CD4-positive, alpha-beta T cell (primary cell): ENCODE results near the gene CHST10. TPM values are rescaled to one million over a fixed set of nuclear protein-coding genes. Genes with fewer than 3 reads are reported as not detected.

ENCODE experiments used
- ATAC-seq: fragments of 200-7000 bp; cut with Tn5 transposase; one replicate; pipeline ENCODE4 v1.10.0; 2022; ENCODE audit warnings: mild to moderate bottlenecking; ENCODE audit not compliant: poor library complexity
- CTCF ChIA-PET: fragments of 350-600 bp; sonication (Branson Sonifier 250); formaldehyde crosslinking; loops from one replicate; lab custom pipeline; 2021; ENCODE audit warnings: antibody characterized with exemption, inconsistent platforms; lab: Charles Lee
- POLR2A ChIA-PET: fragments of 350-600 bp; sonication (Branson Sonifier 250); formaldehyde crosslinking; loops from one replicate; lab custom pipeline; 2021; ENCODE audit warnings: antibody characterized with exemption, inconsistent platforms; lab: Charles Lee
- DNase-seq, 14 experiments: peaks; one replicate each; pipeline ENCODE4 v3.0.0-alpha.2; 2013 to 2020; ENCODE audit warnings: mixed read lengths in 2 of 14
- H3K27ac ChIP-seq, 2 donors: one replicate each; pipeline versions ENCODE4 v1.5.1 to v1.7.0; 2013; ENCODE audit warnings: low read length in 2 of 2, low read depth in 1 of 2, mild to moderate bottlenecking in 1 of 2
- H3K27me3 ChIP-seq, 2 experiments: 1 replicate in 1 of 2; 2 replicates in 1 of 2; pipeline versions ENCODE4 v1.6.1 to v1.7.0; 2013; ENCODE audit warnings: low read length in 2 of 2, control low read depth in 1 of 2, mild to moderate bottlenecking in 1 of 2, moderate library complexity in 1 of 2; ENCODE audit not compliant: insufficient read depth in 2 of 2, control insufficient read depth in 1 of 2
- H3K36me3 ChIP-seq: one replicate; pipeline ENCODE4 v1.6.1; 2013; ENCODE audit warnings: low read length, control low read depth; ENCODE audit not compliant: insufficient read depth
- H3K4me1 ChIP-seq: one replicate; pipeline ENCODE4 v1.6.1; 2013; ENCODE audit warnings: low read length, control low read depth; ENCODE audit not compliant: insufficient read depth
- H3K4me3 ChIP-seq: one replicate; pipeline ENCODE4 v1.5.1; 2013; ENCODE audit warnings: mild to moderate bottlenecking, low read length, moderate library complexity
- H3K9me3 ChIP-seq, 2 experiments: 1 replicate in 1 of 2; 2 replicates in 1 of 2; pipeline versions ENCODE4 v1.6.1 to v1.7.0; 2013; ENCODE audit warnings: low read length in 2 of 2, mild to moderate bottlenecking in 2 of 2, control low read depth in 1 of 2, moderate library complexity in 1 of 2; ENCODE audit not compliant: control insufficient read depth in 1 of 2, insufficient read depth in 1 of 2
- H3K27ac Mint-ChIP-seq: one replicate; pipeline ENCODE4 v1.8.0; 2020; ENCODE audit warnings: mixed read lengths
- H3K27me3 Mint-ChIP-seq: one replicate; pipeline ENCODE4 v1.8.0; 2021; ENCODE audit warnings: mixed read lengths
- H3K36me3 Mint-ChIP-seq: one replicate; pipeline ENCODE4 v1.8.0; 2021; ENCODE audit warnings: low read depth, mixed read lengths
- H3K4me1 Mint-ChIP-seq: one replicate; pipeline ENCODE4 v1.8.0; 2021; ENCODE audit warnings: low read depth, mixed read lengths
- H3K4me3 Mint-ChIP-seq: one replicate; pipeline ENCODE4 v1.8.0; 2020; ENCODE audit warnings: mild to moderate bottlenecking, mixed read lengths
- H3K9me3 Mint-ChIP-seq: one replicate; pipeline ENCODE4 v1.8.0; 2020; ENCODE audit warnings: mixed read lengths
- CTCF ChIP-seq: fragments of 200-600 bp; IDR thresholded peaks from one replicate; pipeline ENCODE4 v1.8.0; 2022; ENCODE audit warnings: antibody characterized with exemption, mild to moderate bottlenecking
- intact Hi-C, 2 experiments: fragments of 100-400 bp; cut with DNase I in 1 of 2; cut with micrococcal nuclease in 1 of 2; formaldehyde crosslinking; loops; one replicate each; pipeline versions ENCODE4 v1.15.1 to v1.9.0; 2023 to 2025; cut with DNase I, micrococcal nuclease
- total RNA-seq, 174 experiments: library from RNA in 2 of 174; stranded (reverse) in 2 of 174; gene quantifications; one replicate each; pipeline ENCODE4 v1.2.3 and lab custom pipeline; 2021 to 2026

The CHST10 gene
- total RNA-seq, 2 experiments from 2014 or later: 1.5 to 1.9 TPM

DNA sequence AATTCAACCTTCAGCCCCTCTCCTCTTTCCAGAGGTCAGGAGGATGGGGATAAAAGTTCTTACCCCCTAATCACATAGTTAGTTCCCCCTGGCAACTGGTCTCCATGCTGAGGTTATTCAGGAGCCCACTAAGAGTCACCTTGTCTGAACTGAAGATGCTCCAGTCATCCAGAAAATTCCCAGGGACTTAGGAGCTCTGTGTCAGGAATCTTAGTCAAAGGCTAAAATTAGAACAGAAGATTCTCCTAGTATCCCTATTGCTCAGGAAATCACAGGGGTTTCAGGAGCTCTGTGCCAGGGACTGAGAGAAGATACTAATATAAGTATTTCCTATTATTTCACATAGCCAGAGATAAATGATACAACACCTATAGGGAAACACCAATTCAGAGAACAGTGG is 57.9 kb downstream of the CHST10 start:
- H3K27ac ChIP-seq: no peak overlapping the region
- TF ChIP-seq CTCF: no peak
- H3K4me1 Mint-ChIP-seq: no peaks in the 10 kb centered on the region
- H3K4me1 ChIP-seq: no peaks in the 10 kb centered on the region
- CTCF ChIA-PET: no interaction called here
- no peaks in the 10 kb centered on the region for H3K36me3 Mint-ChIP-seq
- peaks cover 3% of the 10 kb centered on the region for H3K9me3 Mint-ChIP-seq
- intact Hi-C loops: no loop called here
- no peak for DNase-seq
- peaks cover 29% of the 10 kb centered on the region for H3K27me3 Mint-ChIP-seq
- no peak overlapping the region for H3K4me3 ChIP-seq
- H3K9me3 ChIP-seq: peaks cover 7 to 8% of the 10 kb centered on the region in 2 experiments
- no peaks in the 10 kb centered on the region for H3K36me3 ChIP-seq
- peaks cover 0 to 7% of the 10 kb centered on the region in 2 experiments for H3K27me3 ChIP-seq
- H3K27ac Mint-ChIP-seq: no peak overlapping the region
- POLR2A ChIA-PET: no interaction called here
- H3K4me3 Mint-ChIP-seq: no peak overlapping the region
- no peak for ATAC-seq

DNA sequence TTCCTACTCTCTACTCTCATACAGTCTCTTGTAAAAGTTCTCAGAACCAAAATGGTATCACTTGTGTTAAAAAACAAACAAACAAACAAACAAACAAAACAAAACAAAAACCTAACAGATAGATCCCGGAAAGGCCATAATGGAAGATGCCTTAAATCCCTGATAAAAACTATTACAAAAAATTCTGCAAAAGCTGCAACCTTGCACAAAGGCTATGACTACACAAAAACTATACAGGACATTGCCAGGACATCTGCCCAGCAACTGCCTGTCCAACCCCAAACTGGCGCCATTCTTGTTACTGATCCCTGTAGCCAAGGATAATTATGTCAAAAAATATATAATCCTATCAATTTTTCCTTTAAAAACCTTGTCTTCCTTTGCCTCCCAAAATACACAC is 58.9 kb downstream of the CHST10 start:
- POLR2A ChIA-PET: no interaction called here
- Mint-ChIP-seq H3K36me3 (no peaks in the 10 kb centered on the region), H3K27me3 (peaks cover 39% of the 10 kb centered on the region), H3K4me1 (no peaks in the 10 kb centered on the region), H3K9me3 (peaks cover 3% of the 10 kb centered on the region), H3K27ac (no peak overlapping the region), H3K4me3 (no peak overlapping the region)
- ATAC-seq: no peak
- no peak for TF ChIP-seq CTCF
- Histone ChIP-seq H3K27ac (no peak overlapping the region), H3K9me3 (peaks cover 7 to 8% of the 10 kb centered on the region in 2 experiments), H3K36me3 (no peaks in the 10 kb centered on the region), H3K27me3 (peaks cover 0 to 7% of the 10 kb centered on the region in 2 experiments), H3K4me3 (no peak overlapping the region), H3K4me1 (no peaks in the 10 kb centered on the region)
- intact Hi-C loops: no loop called here
- CTCF ChIA-PET: no interaction called here
- no peak for DNase-seq

- TF ChIP-seq CTCF: no peak
- no peaks in the 10 kb centered on the region for H3K4me1 Mint-ChIP-seq
- H3K36me3 Mint-ChIP-seq: no peaks in the 10 kb centered on the region
- ATAC-seq (no peak), DNase-seq (no peak)
- H3K27me3 ChIP-seq: peaks cover 2 to 11% of the 10 kb centered on the region in 2 experiments
- no peaks in the 10 kb centered on the region for H3K9me3 Mint-ChIP-seq
- no peak overlapping the region for H3K27ac Mint-ChIP-seq
- H3K27me3 Mint-ChIP-seq: peaks cover 70% of the 10 kb centered on the region
- no peak overlapping the region for H3K4me3 ChIP-seq
- POLR2A ChIA-PET: no interaction called here
- no peaks in the 10 kb centered on the region for H3K9me3 ChIP-seq
- H3K4me3 Mint-ChIP-seq: no peak overlapping the region
- CTCF ChIA-PET: no interaction called here
- no peaks in the 10 kb centered on the region for H3K4me1 ChIP-seq
- no peak overlapping the region for H3K27ac ChIP-seq
- H3K36me3 ChIP-seq: no peaks in the 10 kb centered on the region
- intact Hi-C loops: no loop called here
Observed at GRCh38 chr2:100352521-100352920, 64.9 kb downstream of the CHST10 start.
